GM19023 (cell line): Measurements from ENCODE around the gene ZBTB21.

Source experiments
- ATAC-seq: cut with Tn5 transposase; IDR thresholded peaks from one replicate; pipeline ENCODE4 v1.9.1; 2021; ENCODE audit warnings: mild to moderate bottlenecking, moderate library complexity; ENCODE audit not compliant: unreplicated experiment

The ZBTB21 gene

DNA sequence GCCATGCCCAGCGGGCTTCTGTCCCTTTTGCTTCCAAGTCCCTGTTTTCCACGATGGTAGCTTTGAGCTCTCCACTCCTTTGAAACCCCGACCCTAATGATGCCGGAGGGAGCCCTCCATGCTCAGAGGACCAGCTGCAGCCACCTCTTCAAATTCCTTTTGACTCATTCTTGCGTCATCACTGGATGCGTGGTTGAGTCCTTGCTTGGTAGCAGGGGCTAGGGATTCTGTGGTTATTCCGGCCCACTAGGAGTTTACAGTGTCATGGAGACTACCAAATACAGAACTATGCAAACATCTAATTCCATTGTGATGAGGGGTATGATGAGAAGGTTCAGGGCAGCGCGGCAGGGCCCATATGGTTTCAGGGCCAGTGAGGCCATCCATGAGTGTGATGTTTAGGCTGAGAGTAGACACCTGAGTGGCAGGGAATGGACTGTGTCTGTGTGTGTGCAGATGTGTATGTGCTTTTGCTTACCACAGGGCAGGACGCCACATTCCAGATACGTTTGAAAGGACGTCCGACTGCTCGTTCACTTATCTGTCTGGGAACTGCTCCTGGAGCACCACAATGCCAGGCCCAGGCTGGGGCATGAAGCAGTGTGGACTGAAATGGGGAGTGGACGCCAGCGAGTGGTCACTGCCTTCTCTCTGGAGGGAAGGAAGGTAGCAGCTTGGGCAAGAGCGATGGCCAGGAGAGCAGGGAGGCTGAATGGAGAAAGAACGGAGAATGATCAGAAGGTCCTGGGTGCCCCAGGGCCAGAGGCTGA lies 30.4 kb upstream of the ZBTB21 start:
- no peak for ATAC-seq

DNA sequence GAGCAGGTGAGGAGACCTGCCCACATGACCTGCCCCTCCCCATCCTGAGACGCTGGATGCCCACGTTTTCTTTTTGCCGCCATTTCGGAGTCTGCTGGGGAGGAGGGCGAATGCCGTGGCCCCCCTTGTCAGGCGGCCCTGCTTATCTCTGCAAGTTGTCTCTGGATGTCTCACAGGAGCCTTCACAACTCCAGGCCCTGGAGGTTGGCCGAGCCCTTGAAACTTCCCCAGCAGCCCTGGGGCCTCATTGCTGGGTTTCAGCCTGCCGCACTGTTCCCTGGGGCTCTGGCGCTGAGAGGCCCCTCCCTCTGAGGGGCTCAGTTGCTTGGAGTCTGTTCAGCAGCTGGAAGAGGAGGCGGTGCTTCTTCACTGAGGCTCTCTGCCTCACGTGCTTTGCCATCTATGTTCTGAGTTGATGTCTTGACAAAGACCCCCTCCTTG lies 29.8 kb upstream of the ZBTB21 start:
- no peak for ATAC-seq

DNA sequence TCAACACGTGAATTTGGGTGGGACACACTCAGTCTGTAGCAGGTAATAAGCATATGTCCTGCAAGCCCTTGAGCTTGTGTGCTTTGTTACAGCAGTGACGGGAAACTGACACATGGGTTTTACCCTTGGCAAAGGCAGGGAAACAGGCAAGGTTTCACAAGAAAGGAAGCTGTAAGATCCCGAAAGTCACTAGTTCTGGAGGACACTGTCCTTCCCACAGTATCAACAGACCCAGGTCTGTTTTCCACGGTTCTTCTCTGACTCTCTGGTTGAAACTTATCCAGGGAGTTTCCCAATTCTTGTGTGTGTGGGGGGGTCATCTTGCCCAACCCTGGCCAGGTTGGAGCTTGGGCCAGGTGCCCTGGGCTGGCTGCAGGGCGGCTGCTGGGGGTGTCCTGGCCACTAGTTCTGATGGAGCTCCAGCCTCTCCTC lies 29.3 kb upstream of the ZBTB21 start:
- no peak for ATAC-seq

DNA sequence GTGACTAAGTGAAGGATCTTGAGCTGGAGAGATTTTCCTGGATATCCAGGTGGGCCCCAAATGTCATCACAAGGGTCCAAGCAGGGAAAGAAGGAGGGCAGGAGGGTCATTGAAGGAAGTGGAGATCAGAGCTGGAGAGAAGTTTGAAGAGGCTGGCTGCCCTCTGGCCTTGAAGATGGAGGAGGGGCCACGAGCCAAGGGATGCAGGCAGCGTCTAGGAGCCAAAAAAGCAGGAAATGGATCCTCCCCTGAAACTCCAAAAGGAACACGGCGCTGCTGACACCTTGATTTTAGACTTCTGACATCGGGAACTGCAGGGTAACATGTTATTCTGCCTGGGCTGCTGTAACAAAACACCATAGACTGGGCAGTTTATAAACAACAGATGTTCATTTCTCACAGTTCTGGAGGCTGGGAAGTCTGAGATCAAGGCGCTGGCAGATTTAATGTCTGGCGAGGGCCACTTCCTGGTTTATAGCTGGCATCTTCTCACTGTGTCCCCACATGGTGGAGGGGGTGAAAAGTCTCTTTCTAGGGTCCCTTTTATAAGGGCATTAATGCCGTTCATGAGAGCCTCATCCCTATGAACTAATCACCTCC lies 28.8 kb upstream of the ZBTB21 start:
- no peak for ATAC-seq

DNA sequence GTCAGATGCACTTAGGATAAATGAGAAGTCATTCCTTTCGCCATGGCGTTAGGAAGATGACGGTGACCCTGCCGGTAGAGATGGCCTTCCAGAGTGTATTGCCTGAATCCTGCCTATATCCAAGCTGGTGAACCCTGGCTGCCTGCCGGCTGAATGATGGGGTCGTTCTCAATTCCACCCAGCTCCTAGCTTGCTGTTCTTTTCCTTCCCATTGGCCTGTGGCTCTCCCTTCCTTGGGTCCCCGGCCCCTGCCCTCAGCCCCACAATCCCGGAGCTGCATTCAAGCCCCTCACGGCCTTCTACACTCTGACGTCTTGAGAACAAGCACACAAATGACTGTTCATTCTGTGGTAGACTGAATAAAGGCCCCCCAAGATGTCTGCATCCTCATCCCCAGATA lies 28.2 kb upstream of the ZBTB21 start:
- ATAC-seq = no peak

DNA sequence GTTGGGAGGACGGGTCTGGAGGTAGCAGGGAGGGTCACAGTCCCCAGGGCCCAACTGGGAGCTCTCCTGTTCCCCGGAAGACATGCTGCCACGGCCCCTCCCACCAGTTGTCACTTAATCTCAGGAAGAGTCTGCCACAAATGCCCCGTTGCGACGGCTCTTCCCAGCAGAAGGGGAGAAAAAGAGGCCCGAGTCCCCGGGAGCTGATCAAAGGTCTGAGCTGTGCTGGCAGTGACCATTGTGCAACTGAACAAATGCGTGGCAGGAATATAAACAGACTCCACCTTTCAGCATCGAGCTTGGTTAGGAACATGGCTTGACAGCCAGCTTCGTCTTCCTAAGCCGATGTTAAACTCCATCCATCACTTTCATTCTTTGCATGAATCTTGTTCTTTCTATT lies 27.8 kb upstream of the ZBTB21 start:
- ATAC-seq = no peak

DNA sequence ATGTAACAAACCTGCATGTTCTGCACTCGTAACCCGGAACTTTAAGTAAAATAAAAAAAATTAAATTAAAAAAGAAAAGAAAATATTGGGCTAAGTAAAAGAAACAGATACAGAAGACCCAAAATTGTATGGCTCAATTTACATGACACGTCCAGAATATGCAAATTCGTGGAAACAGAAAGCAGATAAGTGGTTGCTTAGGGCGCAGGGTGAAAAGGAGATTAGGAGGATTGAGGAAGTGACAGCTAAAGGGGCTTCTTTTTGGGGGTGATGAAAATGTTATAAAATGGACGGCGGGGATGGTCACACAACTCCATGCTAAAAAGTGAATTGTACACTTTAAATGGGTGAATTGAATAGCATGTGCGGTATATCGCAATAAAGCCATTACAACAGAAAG lies 27.4 kb upstream of the ZBTB21 start:
- ATAC-seq = no peak

DNA sequence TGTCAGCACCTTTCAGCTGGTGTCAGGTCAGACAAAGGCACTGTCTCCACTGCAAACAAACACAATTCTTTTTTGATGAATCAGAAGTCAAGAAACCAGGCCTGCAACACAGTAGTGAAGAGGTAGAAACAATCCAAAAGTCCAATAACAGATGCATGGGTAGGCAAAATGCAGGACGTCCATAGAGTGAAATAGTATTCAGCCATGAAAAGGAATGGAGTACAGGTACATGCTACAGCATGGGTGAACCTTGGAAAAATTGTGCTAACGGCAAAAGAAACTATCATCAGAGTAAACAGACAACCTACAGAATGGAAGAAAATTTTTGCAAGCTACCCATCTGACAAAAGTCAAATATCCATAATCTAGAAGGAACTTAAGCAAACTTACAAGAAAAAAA lies 26.2 kb upstream of the ZBTB21 start:
- ATAC-seq = no peak

DNA sequence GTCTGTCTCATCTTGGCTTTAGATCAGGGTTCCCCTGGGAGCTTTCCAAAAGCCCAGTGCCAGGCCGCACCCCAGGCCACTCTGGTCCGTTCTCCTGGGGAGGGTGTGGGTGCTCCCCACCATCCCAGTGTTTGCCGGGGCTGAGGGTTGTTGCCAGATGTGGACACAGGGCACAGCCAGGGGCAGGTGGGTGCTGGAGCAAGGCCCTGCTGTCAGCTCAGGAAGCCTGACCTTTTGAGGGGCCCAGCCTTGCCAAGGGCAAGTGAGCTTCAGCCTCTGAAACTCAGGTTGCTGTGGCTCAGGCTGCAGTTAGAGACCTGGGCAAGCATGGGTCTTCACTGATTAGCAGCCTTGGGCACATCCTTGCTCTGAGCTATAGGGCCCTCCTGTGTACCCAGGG lies 22.8 kb upstream of the ZBTB21 start:
- ATAC-seq = no peak

DNA sequence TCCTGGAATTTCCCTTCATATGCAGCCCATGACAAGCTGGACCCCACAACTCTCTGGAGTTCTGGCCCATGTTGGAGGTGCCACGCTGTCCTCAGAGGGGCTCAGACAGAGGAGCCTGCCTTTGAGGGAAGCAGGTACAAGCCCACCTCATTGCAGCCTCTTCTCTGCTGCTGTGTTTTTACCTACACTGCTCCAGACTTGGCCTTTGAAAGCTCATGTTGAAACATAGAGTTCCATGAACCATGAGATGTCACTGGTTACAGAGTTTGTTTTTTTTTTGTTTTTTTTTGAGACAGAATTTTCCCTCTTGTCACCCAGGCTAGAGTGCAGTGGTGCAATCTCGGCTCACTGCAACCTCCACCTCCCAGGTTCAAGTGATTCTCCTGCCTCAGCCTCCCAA lies 22.1 kb upstream of the ZBTB21 start:
- ATAC-seq = no peak

DNA sequence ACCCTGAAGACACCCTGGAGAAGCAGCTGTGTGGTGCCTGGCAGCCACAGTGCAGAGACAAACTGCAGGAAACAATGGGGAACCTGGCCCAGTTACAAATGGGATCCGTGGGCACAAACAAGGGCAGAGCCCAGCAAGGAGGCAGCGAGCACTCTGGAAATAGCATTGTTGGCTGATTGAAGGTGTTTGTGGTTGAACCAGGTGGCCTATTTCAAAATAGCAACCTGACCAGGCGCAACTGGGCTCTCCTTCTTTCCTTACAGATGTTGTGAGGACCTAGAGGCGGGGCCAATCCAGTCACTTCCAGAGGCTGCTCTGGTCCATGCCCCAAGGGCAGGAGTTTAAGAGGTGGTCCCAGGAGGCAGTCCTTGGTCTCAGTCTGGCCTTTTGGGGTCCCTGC lies 21.7 kb upstream of the ZBTB21 start:
- ATAC-seq = no peak

DNA sequence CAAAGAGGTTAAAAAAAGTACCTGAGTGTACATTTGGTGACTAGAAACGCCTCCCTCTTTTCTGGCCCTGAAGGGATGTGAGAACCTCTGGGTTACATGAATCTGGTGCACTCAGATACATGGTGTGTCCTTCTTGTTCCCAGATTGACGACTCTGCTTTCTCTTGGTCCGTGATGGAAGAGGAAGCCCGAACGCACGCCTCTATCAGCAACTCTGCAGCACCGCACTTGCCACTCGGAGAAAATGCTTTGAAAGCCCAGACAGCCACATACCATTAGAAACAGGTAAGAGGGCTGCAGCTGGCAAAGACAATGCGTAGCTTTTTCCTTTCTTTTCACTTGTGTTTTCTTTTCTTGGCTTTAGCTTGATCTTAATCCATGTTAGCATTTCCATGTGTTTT lies 21.1 kb upstream of the ZBTB21 start:
- ATAC-seq = no peak

DNA sequence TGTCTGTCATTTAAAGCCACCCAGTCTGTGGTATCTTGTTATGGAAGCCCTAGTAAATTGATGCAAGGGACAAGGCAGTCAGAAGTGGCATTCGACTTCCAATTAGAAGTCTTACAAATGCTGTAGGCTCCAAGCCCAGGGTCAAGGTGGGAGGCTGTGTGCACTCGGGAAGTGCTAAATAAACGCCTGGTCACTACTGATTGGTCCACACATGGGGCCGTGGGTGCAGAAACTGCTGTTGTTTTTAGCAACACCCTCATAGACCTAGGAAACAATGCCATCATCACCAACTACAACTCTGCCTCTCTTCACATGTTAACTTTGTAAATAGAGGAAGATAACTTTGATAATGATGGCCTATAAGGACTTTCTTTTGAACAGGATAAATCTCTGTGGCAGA lies 20.2 kb upstream of the ZBTB21 start:
- ATAC-seq = no peak

DNA sequence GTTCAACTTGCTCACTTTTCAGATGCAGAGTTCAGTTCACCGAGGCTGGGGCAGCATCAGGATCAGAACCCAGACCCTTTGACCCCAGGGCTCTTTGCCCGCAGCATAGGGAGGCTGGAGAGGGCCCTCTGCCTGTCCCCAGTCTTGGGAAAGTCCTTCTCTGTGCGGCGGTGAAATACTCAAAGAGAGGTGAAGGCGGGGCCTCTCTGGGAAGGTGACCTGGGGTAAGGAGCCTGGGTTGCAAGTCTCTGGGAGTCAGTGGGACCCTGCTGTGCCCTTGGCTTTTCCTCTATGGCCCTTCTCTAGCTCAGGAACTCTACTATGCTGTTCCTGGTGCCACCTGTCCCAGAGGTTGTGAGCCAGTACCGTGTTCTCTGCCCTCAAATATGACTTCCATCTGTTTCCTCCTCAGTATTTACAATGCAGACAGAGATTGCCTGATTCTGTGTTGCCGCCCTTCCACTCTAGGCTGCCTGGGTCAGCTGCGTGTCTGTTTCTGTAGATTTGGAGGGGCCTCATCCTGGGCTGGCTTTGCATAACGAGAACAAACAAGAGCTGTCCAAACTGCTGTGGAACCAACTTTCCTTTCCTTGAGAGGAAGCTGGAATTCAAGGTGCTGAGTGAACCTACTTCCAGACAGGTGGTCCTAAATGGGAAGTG lies 18.7 kb upstream of the ZBTB21 start:
- ATAC-seq = no peak

DNA sequence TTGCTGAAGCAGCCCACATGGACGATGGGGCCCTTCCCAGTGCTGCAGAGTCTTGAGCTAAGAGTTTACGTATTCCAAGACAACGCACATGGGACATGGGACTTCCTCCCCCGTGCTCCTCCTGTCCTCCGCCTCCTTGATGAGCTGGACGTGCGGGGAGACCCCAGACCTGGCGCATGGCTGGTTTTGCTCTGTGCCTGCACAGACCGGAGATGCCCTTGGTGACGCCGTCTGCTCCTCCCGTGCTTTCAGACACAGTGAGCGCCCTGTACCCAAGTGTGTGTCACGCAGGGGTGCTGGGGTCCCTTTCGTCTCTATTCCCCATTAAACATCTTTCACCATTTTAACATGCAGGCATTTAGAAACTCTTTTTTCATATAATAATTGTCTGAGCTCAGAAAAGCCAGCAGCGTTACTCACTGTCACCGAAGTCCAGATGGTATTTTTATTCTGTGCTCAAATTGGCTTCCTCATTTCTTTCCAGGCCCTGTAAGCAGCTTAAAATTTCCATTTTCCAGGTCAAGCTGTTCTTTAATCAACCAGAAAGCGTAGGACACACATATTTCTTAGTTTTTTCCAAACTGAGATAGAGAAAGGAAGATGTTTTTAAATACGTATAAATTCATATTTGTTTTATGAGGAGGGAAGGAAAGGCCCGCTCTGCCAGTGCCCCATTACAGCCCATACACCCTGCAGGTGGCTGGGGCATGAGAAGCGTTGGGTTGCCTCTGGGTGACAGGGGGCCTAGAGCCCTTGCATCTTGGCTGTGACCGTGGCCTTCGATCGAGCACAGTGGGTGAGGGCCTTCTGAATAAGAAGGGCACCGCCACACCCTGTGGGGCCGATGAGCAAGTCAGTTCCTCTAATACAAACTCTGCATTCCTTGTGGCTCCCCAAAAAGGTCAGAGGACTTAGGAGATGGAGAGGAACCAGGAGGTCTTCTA lies 17.9 kb upstream of the ZBTB21 start:
- no peak for ATAC-seq

DNA sequence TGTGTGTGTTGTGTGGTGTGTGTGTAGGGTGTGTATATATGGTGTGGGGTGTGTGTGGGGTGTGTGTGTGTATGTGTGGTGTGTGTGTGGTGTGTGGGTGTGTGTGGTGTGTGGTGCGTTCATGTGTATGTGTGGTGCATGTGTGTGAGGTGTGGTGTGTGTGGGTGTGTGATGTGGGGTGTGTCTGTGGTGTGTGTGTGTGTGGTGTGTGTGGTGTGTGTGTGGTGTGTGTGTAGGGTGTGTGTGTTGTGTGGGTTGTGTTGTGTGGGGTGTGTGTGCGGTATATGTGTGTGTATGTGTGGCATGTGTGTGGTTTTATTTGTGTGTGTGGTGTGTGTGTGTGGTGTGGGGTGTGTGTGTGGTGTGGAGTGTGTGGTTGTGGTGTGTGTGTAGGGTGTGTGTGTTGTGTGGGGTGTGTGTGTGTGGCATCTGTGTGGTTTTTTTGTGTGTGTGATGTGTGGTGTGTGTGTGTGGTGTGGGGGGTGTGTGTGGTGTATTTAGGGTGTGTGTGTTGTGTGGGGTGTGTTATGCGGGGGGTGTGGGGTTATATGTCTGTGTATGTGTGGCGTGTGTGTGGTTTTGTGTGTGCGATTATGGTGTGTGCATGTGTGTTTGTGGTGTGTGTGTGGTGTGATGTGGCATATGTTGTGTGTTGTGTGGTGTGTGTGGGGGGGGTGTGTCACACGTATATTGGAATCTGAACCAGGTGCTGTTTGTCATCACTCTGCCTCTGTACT lies 17.1 kb upstream of the ZBTB21 start:
- ATAC-seq = no peak

DNA sequence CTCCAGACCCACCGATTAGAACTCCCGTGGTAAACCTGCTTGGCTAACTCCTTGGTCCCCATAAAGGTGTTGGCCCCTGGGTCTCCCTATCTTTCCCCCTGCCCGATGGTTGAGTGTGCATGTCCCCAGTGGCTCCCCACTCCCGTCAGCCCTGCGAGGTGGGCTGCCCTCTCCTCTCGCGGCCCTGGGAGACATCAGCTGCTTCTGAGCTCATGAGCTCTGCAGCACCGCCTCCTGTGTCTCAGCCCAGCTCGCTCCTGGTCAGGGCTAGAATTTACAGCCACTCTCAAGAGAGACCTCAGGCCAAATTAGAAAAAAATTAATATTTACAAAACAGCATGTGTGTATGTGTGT lies 15.9 kb upstream of the ZBTB21 start:
- no peak for ATAC-seq

DNA sequence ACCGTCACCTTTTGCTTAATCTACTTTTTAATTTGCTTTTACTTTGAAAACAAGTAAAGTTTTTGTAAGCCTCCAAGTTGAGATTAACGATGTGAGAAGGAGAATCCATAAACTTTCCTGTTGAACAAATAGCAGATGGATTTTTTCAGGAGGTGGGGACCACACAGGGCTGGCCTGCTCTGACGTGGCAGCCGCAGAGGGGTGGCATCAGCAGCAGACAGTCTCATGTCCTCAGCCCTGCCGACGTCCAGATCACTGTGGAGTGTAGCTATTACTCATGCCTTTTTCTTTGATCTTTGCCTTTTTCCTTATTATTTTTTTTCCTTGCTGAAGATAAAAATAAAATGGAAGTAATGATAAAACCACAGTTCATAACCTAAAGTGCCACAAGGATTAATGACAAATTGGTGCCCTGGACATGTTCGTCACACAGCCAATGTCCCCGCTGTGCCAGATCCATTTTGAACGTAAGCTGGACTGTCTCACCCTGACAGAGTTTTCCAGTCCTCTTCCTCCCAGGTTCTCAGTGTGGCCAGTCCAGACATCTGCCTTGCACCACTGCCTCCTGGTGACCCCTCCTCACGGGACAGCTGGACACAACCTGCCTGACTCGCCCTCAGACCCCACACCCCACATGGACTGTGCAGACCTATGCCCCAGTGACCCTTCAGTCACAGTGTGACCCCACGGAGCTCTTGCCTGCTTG lies 15.4 kb upstream of the ZBTB21 start:
- no peak for ATAC-seq

DNA sequence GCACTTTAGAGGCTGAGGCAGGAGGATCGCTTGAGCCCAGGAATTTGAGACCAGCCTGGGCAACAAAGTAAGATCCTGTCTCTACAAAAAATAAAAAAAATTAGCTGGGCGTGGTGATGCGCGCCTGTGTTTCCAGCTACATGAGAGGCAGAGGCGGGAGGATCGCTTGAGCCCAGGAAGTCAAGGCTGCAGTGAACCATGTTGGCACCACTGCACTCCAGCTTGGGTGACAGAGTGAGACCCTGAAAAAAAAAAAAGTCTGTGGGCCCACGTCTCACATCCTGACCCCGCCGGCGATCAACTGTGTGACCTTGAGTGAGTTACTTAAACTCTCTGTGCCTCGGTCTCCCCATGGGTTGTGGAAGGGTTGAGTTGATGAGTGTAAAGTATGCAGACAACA lies 12.7 kb upstream of the ZBTB21 start:
- no peak for ATAC-seq

DNA sequence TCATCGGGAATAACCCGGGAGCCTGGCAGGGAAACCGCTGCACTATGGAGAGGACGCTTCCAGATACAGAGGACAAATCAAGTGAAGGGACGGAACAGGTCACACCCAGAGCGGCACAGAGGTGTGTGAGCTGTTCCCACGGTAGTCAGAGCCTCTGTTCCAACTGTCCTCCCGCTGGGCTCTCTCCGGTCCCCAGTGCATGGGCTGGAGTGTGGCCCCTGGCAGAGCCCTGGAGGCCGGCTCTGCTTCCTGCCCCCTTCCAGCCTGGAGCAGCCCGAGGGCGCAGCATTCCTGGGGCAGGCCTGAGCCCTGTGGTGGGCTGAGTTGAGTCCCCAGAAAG lies 11.9 kb upstream of the ZBTB21 start:
- ATAC-seq = no peak
